NCI-H146 treated with DMSO at 0.1 percent for 48 hours (cell line): ENCODE data around the gene PTPA.
"Not testable (repeated sequence)": the region's sequence is repeated elsewhere in the genome, so short reads cannot be mapped to it uniquely, and the experiment has no call there.

Source experiments
- DNase-seq: peaks from one replicate; lab custom pipeline; 2025; ENCODE audit not compliant: unreplicated experiment; lab: John Stamatoyannopoulos, UW

Gene PTPA

DNA sequence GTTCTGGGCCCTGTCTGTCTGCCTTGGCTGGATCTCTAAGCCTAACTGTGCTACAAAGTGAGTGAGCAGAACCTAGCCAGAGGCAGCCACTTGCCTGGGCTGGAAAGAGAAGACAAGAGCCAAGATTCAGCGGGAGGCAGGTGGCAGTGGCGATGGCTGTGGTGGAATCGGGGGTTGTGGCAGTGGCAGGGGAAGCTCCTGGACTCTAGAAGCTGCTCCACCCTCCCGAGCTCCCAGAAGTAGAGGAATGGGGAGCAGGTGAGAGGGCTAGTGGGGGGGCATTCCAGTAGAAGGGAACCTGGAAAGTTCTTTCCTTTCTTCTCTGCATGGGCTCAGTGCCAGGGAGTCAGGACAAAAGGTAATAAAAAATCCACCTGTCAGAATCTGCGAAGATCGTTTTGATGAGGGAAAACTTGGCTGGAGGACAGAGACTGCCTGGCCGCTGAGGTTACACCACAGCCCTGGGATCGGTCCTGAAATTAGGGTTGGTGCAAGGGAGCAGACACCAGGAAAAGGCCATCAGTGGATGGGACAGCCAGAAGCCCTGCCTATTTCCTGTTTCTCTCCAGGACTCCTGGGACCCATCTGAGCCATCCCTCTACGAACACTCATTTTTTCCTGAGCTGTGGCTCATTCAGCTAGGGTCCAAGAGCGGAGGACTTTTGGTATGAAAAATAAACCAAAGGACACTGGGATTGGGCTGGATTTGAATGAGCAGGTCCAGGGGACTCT is 2.2 kb upstream of the PTPA start:
- no peak for DNase-seq

- DNase-seq, result no peak
Observed at GRCh38 chr9:129109537-129109903, 1.7 kb upstream of the PTPA start.

- DNase-seq, result no peak
Observed at GRCh38 chr9:129109952-129110739, 1.1 kb upstream of the PTPA start.

DNA sequence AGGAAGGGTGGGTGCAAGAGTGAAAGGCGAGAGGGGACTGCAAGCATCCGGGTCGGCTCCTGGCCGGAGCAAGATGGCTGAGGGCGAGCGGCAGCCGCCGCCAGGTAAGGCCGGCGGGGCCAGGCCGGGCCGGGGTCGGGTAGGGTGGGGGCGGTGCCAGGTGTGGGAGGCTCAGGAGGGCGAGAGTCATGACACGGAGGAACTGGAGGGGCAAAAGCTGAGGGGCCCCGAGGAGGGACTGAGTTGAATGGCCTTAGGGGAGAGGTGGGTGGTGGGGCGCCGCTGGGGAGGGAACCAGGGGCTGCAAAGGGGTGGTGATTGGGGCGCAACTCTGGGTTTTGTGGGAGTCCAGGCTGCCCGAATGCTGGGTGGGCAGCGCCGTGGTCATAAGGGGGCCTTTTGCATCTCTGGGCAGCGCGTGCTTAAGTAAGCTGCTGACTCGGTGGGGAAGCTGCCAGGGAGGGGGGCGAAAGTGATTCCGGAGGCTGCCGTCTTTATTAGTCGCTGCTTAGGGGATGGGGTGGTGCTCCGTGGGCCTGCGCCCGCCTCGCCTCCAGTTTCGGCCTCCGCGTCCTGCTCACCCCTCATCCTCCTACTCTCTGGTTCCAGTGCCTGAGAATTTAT is 425 bp downstream of the PTPA start:
- peak; percentile 15 for DNase-seq

DNA sequence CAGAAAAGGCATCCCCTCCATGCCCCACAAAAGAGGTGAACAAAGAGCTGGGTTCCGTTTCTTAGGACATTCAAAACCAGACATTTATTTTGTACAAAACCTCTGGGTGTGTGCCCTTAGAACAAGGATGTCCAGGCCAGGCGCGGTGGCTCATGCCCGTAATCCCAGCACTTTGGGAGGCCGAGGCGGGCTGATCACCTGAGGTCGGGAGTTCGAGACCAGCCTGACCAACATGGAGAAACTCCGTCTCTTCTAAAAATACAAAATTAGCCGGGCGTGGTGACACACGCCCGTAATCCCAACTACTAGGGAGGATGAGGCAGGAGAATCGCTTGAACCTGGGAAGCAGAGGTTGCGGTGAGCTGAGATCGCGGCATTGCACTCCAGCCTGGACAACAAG is 1.3 kb downstream of the PTPA start:
- not testable (repeated sequence) for DNase-seq

- DNase-seq, result no peak
Observed at GRCh38 chr9:129113645-129114304, 2.6 kb downstream of the PTPA start.

- DNase-seq, result no peak
Observed at GRCh38 chr9:129118799-129119198, 7.6 kb downstream of the PTPA start.

- no peak for DNase-seq
Observed at GRCh38 chr9:129121483-129121882, 10.3 kb downstream of the PTPA start.

DNA sequence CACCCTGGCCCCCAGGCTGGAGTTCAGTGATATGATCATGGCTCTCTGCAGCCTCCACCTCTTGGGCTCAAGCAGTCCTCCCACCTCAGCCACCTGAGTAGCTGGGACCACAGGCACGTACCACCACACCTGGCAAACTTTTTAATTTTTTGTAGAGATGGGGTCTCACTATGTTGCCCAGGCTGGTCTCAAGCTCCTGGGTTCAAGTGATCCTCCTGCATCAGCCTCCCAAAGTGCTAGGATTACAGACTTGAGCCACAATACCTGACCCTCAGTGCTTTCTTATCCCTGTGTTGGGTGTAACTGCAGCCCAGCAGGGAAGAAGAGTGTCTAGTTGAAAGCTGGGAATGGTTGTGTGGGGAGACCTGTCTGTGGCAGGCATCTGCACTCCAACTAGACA is 10.9 kb downstream of the PTPA start:
- DNase-seq, result no peak

DNA sequence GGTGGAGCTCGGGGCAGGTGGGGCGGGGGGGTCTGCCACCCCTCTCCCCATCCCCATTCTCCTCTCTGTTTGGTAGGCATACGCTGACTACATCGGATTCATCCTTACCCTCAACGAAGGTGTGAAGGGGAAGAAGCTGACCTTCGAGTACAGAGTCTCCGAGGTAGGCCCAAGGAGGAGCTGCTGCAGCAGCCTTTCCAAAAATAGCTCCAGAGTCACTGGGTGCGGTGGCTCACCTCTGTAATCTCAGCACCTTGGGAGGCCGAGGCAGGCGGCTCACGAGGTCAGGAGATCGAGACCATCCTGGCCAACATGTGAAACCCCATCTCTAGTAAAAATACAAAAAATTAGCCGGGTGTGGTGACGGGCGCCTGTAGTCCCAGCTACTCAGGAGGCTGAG is 11.8 kb downstream of the PTPA start:
- not testable (repeated sequence) for DNase-seq

DNA sequence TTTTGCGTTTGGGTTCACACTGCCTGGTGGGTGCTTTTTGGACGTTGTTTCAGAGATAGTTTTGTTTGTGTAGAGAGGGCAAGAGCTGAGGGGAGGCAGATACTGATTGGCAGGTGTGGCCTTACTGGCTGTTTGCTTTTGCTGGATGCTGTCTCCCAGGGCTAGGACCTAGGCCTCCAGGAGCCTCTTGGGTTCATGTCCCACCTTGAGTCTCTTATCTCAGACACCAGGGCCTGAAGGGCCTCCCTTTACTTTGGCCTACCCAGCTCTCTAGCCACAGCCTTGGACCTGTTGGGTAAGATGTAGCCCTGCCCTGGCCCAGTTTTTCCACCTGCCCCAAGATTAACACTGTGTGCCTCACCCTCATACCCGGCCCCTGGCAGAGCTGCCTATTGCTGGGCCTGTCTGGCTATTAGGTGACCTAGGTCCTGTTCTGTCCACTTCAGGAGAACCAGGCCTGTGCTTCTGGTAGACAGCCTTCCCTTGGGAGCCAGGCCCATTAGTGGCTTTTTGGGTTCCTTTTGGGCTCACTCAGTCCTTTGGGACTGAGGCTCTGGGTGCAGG is 13.4 kb downstream of the PTPA start:
- DNase-seq, result no peak

DNA sequence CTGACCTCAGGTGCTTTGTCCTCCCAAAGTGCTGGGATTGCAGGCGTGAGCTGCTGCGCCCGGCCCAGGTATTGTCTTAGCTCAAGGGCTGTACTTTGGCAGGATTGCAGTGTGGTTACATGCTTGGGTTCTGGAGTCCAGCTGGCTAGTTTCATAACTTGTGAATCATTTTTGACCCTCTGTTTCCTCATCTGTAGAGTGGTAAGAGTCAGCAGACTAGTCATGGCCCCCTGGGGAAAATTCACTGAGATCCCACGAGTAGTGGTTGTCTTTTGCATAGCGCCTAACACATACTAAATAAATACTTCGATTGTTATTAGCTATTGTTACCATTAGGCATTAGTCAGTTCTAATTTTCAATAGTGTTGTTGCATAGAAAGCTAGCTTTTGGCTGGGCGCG is 14.3 kb downstream of the PTPA start:
- DNase-seq, result no peak

DNA sequence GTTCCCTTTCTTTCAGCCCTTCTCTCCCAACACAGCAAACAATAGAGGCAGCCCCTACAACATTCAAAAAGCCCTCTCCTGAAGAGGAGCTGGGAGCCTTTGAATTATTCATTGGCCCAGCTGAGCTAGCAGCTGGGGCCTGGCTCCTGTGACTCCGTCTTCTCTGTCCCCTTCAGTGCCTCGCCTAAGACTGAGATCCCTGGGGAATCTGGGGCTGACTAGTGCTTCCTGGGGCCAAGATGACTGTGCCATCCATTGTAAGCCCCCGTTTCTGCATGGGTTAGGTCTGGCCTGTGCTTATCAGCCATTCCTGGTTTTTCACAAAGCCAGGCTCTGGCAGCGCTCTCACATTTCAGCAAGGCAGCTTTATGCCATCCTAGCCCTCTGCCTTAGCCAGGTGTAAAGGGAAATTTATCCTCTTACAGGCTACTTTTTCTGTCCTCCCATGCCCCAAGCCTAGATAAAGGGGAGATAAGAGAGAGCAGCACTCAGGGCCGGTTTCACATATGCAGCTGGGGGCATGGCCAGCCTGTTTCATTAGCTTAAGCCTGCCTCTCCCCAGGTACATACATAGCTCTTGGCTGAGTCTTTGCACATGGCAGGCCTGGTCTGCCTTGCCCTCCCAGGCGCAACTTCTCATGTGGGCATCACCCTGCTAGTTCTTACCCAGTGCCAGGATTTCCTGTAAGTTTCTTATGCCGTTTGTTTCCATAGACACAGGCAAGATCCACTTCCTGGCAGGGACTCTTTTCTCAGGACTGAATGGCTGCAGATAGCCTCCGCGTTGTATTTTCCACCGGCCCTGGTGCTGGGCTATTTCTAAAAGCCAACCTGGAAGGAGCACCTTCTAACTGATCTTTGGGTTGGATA is 15.8 kb downstream of the PTPA start:
- DNase-seq, result no peak

DNA sequence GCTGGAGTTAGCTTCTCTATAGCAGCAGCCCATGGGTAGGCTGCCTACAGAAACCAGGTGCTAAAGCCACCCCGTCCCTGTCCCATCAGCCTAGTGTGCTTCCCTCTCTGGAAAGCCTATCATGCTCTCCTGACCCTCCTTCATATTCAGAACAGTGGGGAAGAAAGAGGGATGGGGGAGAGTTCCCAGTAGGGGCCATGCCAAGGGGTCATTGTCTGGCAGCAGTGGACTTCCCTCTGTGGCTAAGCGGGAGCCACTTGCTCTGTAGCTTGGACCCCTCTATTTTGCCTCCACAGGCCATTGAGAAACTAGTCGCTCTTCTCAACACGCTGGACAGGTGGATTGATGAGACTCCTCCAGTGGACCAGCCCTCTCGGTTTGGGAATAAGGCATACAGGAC is 17.5 kb downstream of the PTPA start:
- no peak for DNase-seq

GRCh38 chr9:129130271-129130670 is 19.1 kb downstream of the PTPA start:
- not testable (repeated sequence) for DNase-seq

- DNase-seq, result no peak
Observed at GRCh38 chr9:129130791-129131190, 19.6 kb downstream of the PTPA start.

DNA sequence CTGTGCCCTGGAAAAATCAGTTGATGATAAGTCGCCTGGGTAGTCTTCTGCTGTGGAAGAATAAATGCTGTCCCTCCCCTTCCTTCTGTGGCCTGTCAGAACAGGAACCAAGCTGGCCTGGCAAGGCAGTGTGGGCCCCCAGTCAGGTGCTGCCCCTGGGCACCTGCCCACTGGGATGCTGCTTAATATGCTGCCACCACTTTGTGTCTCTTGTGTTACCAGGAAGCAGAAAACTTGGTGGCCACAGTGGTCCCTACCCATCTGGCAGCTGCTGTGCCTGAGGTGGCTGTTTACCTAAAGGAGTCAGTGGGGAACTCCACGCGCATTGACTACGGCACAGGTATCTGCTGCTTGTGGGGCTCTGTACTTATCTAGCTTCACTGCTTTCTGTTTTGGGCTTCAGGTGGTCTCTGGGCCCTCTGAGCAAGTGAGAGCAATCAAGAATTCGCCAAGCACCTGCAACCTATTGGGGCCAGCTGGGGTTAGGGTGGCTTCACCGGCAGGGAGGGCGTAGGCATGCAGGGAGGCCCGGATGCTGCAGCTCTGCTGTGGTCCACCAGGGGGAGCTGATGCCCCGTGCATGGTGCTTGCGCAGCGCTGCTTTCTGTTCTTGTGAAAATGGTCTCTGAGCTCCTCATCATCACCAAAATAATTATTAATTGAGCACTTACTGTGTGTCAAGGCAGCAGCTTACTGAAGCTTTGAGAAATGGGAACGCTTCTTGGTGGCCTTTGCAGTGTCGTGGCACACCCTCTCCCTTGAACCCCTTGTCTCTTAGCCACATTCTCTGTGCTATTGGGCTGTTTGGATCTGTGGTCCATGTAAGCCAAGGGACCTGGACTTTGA is 20.3 kb downstream of the PTPA start:
- no peak for DNase-seq

GRCh38 chr9:129133082-129133481 is 21.9 kb downstream of the PTPA start:
- DNase-seq, result no peak

- DNase-seq, result no peak
Observed at GRCh38 chr9:129135476-129135875, 24.3 kb downstream of the PTPA start.
